ENCODE data around the gene ULK1.

The ULK1 gene

DNA sequence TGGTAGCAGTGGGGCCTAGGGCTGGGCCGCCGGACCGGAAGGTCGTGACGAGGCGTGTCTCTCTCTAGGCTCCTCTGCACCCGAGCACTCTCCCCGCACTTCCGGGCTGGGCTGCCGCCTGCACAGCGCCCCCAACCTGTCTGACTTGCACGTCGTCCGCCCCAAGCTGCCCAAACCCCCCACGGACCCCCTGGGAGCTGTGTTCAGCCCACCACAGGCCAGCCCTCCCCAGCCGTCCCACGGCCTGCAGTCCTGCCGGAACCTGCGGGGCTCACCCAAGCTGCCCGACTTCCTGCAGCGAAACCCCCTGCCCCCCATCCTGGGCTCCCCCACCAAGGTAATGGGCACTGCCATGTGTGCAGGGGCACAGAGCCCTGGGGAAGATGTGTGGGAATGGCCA, 21.4 kb downstream of the ULK1 start:
- no peaks in the 10 kb centered on the region for H3K36me3 Mint-ChIP-seq (ENCODE audit: low read depth)
- ATAC-seq = no peak
- no peaks in the 10 kb centered on the region for H3K9me3 Mint-ChIP-seq
- DNase-seq = no peak
- H3K4me3 Mint-ChIP-seq = no peak overlapping the region
- no peaks in the 10 kb centered on the region for H3K4me1 Mint-ChIP-seq
- no peak overlapping the region for H3K27ac Mint-ChIP-seq
- H3K27me3 Mint-ChIP-seq = no peaks in the 10 kb centered on the region

DNA sequence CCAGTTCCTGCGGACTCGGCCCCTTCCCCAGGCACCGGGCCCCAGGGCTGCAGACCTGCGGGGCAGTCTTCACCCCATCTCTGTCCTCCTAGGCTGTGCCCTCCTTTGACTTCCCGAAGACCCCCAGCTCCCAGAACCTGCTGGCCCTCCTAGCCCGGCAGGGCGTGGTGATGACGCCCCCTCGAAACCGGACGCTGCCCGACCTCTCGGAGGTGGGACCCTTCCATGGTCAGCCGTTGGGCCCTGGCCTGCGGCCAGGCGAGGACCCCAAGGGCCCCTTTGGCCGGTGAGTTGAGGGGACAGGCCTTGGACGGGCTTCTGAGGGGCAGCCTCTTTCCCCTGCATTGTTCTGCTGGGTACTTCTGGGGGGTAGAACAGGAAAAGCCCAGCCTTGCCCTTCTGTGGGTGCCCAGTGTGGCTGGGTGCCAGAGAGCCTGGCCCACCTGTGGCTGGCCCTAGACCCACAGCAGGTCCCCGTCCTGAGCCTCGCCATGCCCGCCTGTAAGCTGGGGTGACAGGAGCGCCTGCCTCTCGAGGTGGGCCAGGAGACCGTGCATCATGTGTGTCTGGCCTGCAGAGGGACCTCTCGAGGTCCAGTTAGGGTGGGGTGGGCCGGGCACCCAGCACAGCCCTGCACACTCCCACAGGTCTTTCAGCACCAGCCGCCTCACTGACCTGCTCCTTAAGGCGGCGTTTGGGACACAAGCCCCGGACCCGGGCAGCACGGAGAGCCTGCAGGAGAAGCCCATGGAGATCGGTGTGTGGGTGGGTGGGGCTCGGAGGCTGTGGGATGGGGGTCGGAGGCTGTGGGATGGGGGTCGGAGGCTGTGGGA, 22.1 kb downstream of the ULK1 start:
- Mint-ChIP-seq H3K4me1 (no peaks in the 10 kb centered on the region), H3K27me3 (no peaks in the 10 kb centered on the region), H3K4me3 (no peak overlapping the region), H3K27ac (no peak overlapping the region), H3K9me3 (no peaks in the 10 kb centered on the region), H3K36me3 (ENCODE audit: low read depth) (no peaks in the 10 kb centered on the region)
- DNase-seq (no peak), ATAC-seq (no peak)

DNA sequence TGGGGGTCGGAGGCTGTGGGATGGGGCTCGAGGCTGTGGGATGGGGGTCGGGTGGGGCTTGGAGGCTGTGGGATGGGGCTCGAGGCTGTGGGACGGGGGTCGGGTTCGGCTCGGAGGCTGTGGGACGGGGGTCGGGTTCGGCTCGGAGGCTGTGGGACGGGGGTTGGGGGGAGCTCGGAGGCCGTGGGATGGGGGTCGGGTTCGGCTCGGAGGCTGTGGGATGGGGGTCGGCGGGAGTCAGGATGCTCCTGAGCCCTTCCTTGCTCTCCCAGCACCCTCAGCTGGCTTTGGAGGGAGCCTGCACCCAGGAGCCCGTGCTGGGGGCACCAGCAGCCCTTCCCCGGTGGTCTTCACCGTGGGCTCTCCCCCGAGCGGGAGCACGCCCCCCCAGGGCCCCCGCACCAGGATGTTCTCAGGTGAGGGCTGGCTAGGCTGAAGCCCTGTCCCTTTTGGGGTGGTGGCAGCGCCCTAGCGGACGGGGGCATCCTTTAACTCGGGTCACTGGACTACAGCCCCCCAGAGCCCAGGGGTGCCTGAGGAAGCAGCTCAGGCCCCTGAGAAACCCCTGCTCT, 22.8 kb downstream of the ULK1 start:
- H3K4me3 Mint-ChIP-seq = no peak overlapping the region
- no peaks in the 10 kb centered on the region for H3K9me3 Mint-ChIP-seq
- ATAC-seq (no peak), DNase-seq (peak; percentile 18)
- H3K36me3 Mint-ChIP-seq (ENCODE audit: low read depth) = no peaks in the 10 kb centered on the region
- no peaks in the 10 kb centered on the region for H3K27me3 Mint-ChIP-seq
- H3K27ac Mint-ChIP-seq = no peak overlapping the region
- no peaks in the 10 kb centered on the region for H3K4me1 Mint-ChIP-seq

DNA sequence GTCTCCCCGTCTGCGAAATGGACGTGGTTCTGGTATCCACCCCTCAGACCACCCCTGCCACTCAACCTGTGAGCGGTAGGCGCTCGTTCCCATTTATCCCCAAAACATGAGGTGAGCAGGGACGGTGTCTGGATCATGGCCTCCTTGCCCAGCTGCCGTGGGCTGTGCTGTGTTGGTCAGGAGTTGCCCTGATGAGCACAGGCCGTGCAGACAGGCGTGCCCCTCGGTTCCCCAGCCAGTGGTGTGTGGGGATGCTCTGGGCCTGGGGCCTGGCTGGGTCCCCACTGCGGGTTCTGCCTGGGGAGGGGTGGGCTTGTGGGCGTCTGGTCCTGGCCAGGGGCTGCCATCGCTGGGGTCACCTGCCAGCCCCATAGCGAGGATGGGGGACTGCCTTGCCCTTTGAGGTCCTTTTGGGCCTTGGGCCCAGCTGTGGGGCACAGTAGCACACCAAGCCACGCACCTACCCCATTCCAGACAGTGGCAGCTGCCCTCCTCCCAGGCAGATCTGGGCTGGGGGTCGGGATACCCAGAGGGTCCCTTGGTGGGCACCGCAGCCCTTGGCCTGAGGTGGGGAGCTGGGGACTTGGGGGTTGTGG, 23.4 kb downstream of the ULK1 start:
- H3K27me3 Mint-ChIP-seq = no peaks in the 10 kb centered on the region
- H3K4me1 Mint-ChIP-seq = no peaks in the 10 kb centered on the region
- H3K9me3 Mint-ChIP-seq = no peaks in the 10 kb centered on the region
- H3K36me3 Mint-ChIP-seq (ENCODE audit: low read depth) = no peaks in the 10 kb centered on the region
- no peak for ATAC-seq
- no peak overlapping the region for H3K27ac Mint-ChIP-seq
- no peak overlapping the region for H3K4me3 Mint-ChIP-seq
- no peak for DNase-seq

DNA sequence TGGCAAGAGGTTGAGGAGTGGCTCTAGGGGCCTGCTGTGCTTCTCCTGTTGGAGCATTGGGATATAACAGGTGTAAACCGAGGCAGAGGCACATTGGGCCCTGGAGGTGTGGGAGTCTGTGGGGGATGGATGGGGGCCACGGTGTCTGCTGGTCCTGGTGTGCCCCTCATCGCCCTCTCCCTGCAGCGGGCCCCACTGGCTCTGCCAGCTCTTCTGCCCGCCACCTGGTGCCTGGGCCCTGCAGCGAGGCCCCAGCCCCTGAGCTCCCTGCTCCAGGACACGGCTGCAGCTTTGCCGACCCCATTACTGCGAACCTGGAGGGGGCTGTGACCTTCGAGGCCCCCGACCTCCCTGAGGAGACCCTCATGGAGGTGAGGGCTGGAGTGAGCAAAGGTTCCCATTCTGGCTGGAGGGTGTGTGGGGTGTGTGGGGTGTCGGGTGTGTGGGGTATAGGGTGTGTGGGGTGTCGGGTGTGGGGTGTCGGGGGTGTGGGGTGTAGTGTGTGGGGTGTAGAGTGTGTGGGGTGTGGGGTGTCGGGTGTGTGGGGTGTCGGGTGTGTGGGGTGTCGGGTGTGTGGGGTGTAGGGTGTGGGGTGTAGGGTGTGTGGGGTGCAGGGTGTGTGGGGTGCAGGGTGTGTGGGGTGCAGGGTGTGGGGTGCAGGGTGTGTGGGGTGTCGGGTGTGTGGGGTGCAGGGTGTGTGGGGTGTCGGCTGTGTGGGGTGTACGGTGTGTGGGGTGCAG, 24.1 kb downstream of the ULK1 start:
- DNase-seq = no peak
- no peak for ATAC-seq
- no peak overlapping the region for H3K27ac Mint-ChIP-seq
- no peaks in the 10 kb centered on the region for H3K4me1 Mint-ChIP-seq
- H3K27me3 Mint-ChIP-seq = no peaks in the 10 kb centered on the region
- H3K36me3 Mint-ChIP-seq (ENCODE audit: low read depth) = no peaks in the 10 kb centered on the region
- H3K4me3 Mint-ChIP-seq = no peak overlapping the region
- H3K9me3 Mint-ChIP-seq = no peaks in the 10 kb centered on the region

DNA sequence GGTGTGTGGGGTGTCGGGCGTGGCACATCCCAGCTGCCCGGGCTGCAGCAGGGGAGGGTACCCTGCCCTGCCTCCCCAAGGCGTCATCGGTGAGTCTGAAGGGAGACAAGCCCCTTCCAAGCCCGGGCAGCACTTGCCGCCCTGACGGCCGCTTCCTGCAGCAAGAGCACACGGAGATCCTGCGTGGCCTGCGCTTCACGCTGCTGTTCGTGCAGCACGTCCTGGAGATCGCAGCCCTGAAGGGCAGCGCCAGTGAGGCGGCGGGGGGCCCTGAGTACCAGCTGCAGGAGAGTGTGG, 24.6 kb downstream of the ULK1 start:
- H3K4me3 Mint-ChIP-seq = no peak overlapping the region
- ATAC-seq (no peak), DNase-seq (no peak)
- H3K27me3 Mint-ChIP-seq = no peaks in the 10 kb centered on the region
- H3K4me1 Mint-ChIP-seq = no peaks in the 10 kb centered on the region
- H3K36me3 Mint-ChIP-seq (ENCODE audit: low read depth) = no peaks in the 10 kb centered on the region
- no peaks in the 10 kb centered on the region for H3K9me3 Mint-ChIP-seq
- H3K27ac Mint-ChIP-seq = no peak overlapping the region

DNA sequence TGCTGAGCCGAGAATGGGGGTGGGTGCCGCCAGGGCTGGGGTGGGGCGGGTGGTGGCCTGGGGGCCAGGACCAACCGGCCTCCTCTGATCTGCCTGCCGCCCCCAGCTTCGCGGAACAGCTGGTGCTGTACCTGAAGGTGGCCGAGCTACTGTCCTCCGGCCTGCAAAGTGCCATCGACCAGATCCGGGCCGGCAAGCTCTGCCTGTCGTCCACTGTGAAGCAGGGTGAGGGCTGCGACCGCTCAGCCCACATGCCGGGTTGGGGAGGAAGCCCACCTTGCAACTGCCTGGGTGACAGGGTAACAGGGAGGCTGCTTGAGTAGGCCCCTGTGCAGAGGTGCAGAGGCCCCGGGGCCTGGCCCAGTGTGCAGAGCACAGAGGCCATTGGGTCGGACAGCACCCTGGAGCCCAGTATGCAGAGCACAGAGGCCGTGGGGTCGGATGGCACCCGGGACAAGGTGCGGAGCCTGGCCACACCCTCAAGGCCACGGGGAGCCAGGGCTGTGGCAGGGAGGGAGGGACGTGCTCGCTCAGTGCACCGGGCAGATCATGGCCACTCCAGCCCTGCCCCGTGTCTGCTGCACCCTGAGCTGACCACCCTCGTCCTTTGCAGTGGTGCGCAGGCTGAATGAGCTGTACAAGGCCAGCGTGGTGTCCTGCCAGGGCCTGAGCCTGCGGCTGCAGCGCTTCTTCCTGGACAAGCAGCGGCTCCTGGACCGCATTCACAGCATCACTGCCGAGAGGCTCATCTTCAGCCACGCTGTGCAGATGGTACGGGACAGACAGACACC, 25.1 kb downstream of the ULK1 start:
- DNase-seq = no peak
- no peak for ATAC-seq
- Mint-ChIP-seq H3K4me3 (no peak overlapping the region), H3K27ac (no peak overlapping the region), H3K27me3 (no peaks in the 10 kb centered on the region), H3K36me3 (ENCODE audit: low read depth) (no peaks in the 10 kb centered on the region), H3K9me3 (no peaks in the 10 kb centered on the region), H3K4me1 (peaks cover 1% of the 10 kb centered on the region)

DNA sequence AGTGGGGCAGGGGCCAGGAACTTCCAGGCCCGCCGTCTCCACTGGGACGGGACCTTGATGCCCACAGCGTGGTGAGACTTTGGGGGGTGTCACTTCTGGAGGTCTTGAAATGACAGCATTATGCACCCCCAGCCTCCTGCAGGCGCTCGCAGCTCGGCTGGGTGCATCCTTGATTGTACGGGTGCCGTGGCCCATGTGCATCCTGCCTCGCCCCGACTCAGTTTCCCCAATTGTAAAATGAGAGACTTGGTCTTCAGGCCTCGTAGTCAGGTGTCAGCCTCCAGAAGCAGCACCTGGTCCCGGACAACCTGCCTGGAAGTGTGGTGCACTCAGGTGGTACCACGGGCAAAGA, 25.7 kb downstream of the ULK1 start:
- no peak overlapping the region for H3K4me3 Mint-ChIP-seq
- H3K9me3 Mint-ChIP-seq = no peaks in the 10 kb centered on the region
- H3K36me3 Mint-ChIP-seq (ENCODE audit: low read depth) = no peaks in the 10 kb centered on the region
- H3K27me3 Mint-ChIP-seq = no peaks in the 10 kb centered on the region
- H3K4me1 Mint-ChIP-seq = peaks cover 5% of the 10 kb centered on the region
- no peak overlapping the region for H3K27ac Mint-ChIP-seq
- ATAC-seq (no peak), DNase-seq (no peak)

DNA sequence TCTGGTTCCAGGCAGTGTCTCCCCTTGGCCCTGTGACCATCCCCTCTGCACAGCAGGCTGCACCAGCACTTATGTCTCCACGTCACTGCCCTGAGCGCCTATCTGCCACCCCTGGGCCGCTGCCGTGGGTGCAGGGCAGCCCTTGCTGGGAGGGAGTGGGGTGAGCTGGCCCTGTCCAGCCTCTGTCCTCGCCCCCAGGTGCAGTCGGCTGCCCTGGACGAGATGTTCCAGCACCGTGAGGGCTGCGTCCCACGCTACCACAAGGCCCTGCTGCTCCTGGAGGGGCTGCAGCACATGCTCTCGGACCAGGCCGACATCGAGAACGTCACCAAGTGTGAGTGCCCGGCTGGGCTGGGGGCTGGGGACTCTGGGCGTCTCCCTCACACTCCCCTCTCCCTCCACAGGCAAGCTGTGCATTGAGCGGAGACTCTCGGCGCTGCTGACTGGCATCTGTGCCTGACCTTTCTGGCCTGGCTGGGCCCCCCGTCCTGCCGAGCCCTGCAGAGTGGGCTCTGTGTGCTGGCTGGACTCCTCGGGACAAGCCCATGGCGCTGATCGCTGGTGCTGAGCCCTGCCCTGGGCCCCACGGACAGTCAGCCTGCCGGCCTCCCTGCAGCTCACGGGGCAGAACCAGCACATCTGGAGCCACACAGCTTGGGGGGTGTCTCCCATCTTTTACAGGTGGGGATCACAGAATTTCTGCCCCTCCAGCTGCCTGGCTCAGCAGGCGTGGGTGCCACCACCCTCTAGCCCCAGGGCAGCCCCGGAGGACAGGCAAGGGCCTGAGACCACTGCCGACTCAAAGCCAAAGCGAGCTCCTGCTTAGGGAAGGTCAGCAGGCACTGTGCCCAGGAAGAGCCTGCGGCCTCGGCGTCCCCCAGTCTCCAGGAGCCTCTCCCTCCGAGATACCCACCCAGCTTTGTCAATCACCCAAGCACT, 26.7 kb downstream of the ULK1 start:
- no peak for DNase-seq
- no peak overlapping the region for H3K27ac Mint-ChIP-seq
- peaks cover 5% of the 10 kb centered on the region for H3K4me1 Mint-ChIP-seq
- H3K9me3 Mint-ChIP-seq = no peaks in the 10 kb centered on the region
- H3K4me3 Mint-ChIP-seq = no peak overlapping the region
- no peaks in the 10 kb centered on the region for H3K36me3 Mint-ChIP-seq (ENCODE audit: low read depth)
- H3K27me3 Mint-ChIP-seq = no peaks in the 10 kb centered on the region
- no peak for ATAC-seq

DNA sequence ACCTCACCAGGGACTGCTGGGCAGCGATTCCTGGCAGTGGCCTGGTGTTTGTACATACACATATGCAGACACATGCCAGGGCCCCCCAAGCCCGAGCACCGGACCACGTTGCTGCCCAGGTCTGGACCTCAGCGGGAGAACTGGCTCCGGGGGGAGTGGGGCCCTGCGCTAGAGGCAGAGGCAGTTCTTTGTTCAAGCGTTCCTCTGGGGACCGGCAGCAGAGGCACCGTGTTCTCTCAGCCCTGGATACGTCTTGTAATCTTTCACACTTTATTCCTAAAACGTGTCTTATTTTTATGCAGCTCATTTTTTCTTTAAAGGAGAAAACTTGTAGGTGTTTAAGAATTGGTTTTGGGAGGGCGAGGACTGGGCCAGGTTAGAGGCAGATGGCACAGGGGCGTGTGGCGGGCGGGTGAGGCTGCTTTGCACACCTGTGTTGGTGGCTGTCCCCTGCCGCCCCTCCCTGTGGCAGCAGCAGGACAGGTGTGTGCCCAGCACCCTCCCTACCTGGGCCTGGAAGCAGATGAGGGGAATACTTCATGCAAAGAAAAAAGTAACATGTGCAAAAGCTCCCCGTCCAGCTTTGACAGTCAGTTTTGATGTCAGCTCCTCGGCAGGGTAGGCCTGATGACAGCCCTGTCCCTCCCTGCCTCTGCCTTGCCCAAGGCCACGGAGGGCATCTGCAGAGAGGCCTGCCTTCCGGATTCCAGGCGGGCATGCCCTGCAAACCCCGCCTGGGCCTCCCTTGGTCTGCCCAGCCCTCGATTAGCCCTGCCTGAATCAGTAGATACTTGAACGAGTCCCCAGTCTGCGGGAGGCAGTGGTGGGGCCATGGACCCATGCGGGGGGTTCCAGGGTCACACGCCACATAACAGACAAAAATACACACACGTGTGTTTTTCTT, 27.7 kb downstream of the ULK1 start:
- no peaks in the 10 kb centered on the region for H3K9me3 Mint-ChIP-seq
- DNase-seq (no peak), ATAC-seq (no peak)
- no peaks in the 10 kb centered on the region for H3K27me3 Mint-ChIP-seq
- no peaks in the 10 kb centered on the region for H3K36me3 Mint-ChIP-seq (ENCODE audit: low read depth)
- no peak overlapping the region for H3K27ac Mint-ChIP-seq
- peaks cover 5% of the 10 kb centered on the region for H3K4me1 Mint-ChIP-seq
- H3K4me3 Mint-ChIP-seq = no peak overlapping the region

DNA sequence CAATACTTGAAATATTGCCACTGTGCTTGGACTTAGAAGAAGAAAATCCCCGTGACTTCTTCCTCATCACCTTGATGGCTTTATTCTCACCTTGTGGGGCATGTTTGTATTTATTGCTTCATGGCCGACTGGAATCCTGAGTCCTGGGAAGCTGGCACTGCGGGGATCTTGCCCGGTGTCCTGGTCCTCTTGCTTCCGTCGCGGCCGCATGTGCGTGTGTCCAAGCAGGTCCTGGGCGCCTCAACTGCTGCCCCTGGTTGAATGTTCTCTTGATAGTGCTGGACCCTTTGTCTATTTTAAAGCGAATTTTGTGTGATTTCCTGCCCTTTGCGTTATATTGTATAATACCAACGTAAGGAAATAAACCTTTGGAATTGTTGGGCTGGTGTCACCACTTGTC, 28.4 kb downstream of the ULK1 start:
- Mint-ChIP-seq H3K4me1 (peaks cover 7% of the 10 kb centered on the region), H3K36me3 (ENCODE audit: low read depth) (no peaks in the 10 kb centered on the region), H3K27ac (no peak overlapping the region), H3K9me3 (no peaks in the 10 kb centered on the region), H3K4me3 (no peak overlapping the region), H3K27me3 (no peaks in the 10 kb centered on the region)
- DNase-seq = no peak
- ATAC-seq = no peak

DNA sequence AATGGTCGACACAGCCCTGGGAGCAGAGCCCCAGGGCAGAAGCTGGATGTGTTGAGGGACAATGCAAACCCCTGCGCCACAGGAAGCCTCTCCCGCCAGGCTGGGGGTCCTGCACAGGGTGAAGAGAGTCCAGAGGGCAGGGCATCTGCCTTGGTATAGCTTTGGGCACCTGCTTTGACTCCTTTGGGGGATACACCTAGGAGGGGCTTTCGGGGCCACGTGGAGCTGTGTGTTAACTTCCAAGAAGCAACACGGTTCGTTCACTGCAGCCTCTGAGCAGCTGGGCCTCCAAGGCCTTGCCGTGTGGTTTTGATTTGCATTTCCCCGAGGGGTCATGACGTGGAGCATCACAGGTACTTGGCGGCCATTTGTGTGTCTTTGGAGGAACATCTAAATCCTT, 28.8 kb downstream of the ULK1 start:
- Mint-ChIP-seq H3K27ac (no peak overlapping the region), H3K4me3 (no peak overlapping the region), H3K36me3 (ENCODE audit: low read depth) (no peaks in the 10 kb centered on the region), H3K4me1 (peaks cover 10% of the 10 kb centered on the region), H3K9me3 (no peaks in the 10 kb centered on the region), H3K27me3 (no peaks in the 10 kb centered on the region)
- ATAC-seq (no peak), DNase-seq (no peak)

Data from activated naive CD8-positive, alpha-beta T cell treated with anti-CD3 and anti-CD28 coated beads, Interleukin-2, amount 50 U/mL, for 24 hours (primary cell).